Activated naive CD8-positive, alpha-beta T cell treated with anti-CD3 and anti-CD28 coated beads, Interleukin-2, amount 10 ng/mL, durations not matched to agents 7 days and 5 days (primary cell): Measurements from ENCODE around the gene STXBP4. TPM values are rescaled to one million over a fixed set of nuclear protein-coding genes. Genes with fewer than 3 reads are reported as not detected.
A peak's percentile ranks its signal among the peaks of the same experiment; 100 is the strongest.

Source experiments
- ATAC-seq: fragments of 150-1000 bp; cut with Tn5 transposase; one replicate; pipeline ENCODE4 v1.10.0; 2021; ENCODE audit warnings: low read depth, moderate library complexity
- POLR2A ChIA-PET: fragments of 350-600 bp; sonication (Branson Sonifier 250); formaldehyde crosslinking; loops from one replicate; lab custom pipeline; 2021; ENCODE audit warnings: antibody characterized with exemption; lab: Charles Lee
- DNase-seq: peaks from one replicate; pipeline ENCODE4 v3.0.0; 2021
- H3K27ac Mint-ChIP-seq: one replicate; pipeline ENCODE4 v1.8.0; 2022; ENCODE audit warnings: mild to moderate bottlenecking, mixed read lengths
- H3K27me3 Mint-ChIP-seq: one replicate; pipeline ENCODE4 v1.8.0; 2022; ENCODE audit warnings: mild to moderate bottlenecking, moderate library complexity, mixed read lengths
- H3K36me3 Mint-ChIP-seq: one replicate; pipeline ENCODE4 v1.8.0; 2021; ENCODE audit warnings: mild to moderate bottlenecking, mixed read lengths
- H3K4me1 Mint-ChIP-seq: one replicate; pipeline ENCODE4 v1.8.0; 2021; ENCODE audit warnings: mixed read lengths
- H3K4me3 Mint-ChIP-seq: one replicate; pipeline ENCODE4 v1.8.0; 2022; ENCODE audit warnings: mild to moderate bottlenecking, moderate library complexity, mixed read lengths
- H3K9me3 Mint-ChIP-seq: one replicate; pipeline ENCODE4 v1.8.0; 2021; ENCODE audit warnings: mixed read lengths
- total RNA-seq, 2 experiments: library from RNA; stranded (reverse); gene quantifications; one replicate each; pipeline ENCODE4 v1.2.3, GENCODE V29; 2021

STXBP4 gene
- total RNA-seq, 2 experiments from 2014 or later = 7.9 to 8.0 TPM

- ATAC-seq (no peak), DNase-seq (no peak)
- H3K4me1 Mint-ChIP-seq = peaks cover 1% of the 10 kb centered on the region
- H3K4me3 Mint-ChIP-seq = no peak overlapping the region
- H3K27me3 Mint-ChIP-seq = no peaks in the 10 kb centered on the region
- no peaks in the 10 kb centered on the region for H3K9me3 Mint-ChIP-seq
- no peak overlapping the region for H3K27ac Mint-ChIP-seq
- peaks cover 2% of the 10 kb centered on the region for H3K36me3 Mint-ChIP-seq
- POLR2A ChIA-PET = no interaction called here
These were observed 191.9 kb downstream of the STXBP4 start for GRCh38 chr17:55160501-55160900.

GRCh38 chr17:55161935-55162555 is 193.5 kb downstream of the STXBP4 start:
- Mint-ChIP-seq H3K36me3 (peaks cover 2% of the 10 kb centered on the region), H3K27me3 (no peaks in the 10 kb centered on the region), H3K4me3 (no peak overlapping the region), H3K4me1 (peaks cover 1% of the 10 kb centered on the region), H3K27ac (no peak overlapping the region), H3K9me3 (no peaks in the 10 kb centered on the region)
- POLR2A ChIA-PET = no interaction called here
- ATAC-seq (no peak), DNase-seq (no peak)

- Mint-ChIP-seq H3K4me3 (no peak overlapping the region), H3K27me3 (no peaks in the 10 kb centered on the region), H3K36me3 (peaks cover 2% of the 10 kb centered on the region), H3K27ac (no peak overlapping the region), H3K4me1 (peaks cover 1% of the 10 kb centered on the region), H3K9me3 (no peaks in the 10 kb centered on the region)
- DNase-seq (no peak), ATAC-seq (no peak)
- POLR2A ChIA-PET = no interaction called here
These were observed 194.0 kb downstream of the STXBP4 start for GRCh38 chr17:55162556-55162946.

GRCh38 chr17:55163408-55163807 is 194.8 kb downstream of the STXBP4 start:
- POLR2A ChIA-PET = no interaction called here

GRCh38 chr17:55166506-55166905 is 197.9 kb downstream of the STXBP4 start:
- Mint-ChIP-seq H3K27ac (peak overlapping the region; percentile 15), H3K27me3 (no peaks in the 10 kb centered on the region), H3K4me3 (no peak overlapping the region), H3K36me3 (peaks cover 2% of the 10 kb centered on the region), H3K4me1 (no peaks in the 10 kb centered on the region), H3K9me3 (no peaks in the 10 kb centered on the region)
- DNase-seq (no peak), ATAC-seq (no peak)
- POLR2A ChIA-PET = no interaction called here

More at GRCh38 chr17:55163408-55163807, 194.8 kb downstream of the STXBP4 start:
- no peaks in the 10 kb centered on the region for H3K9me3 Mint-ChIP-seq
- peaks cover 2% of the 10 kb centered on the region for H3K36me3 Mint-ChIP-seq
- no peaks in the 10 kb centered on the region for H3K4me1 Mint-ChIP-seq
- no peak overlapping the region for H3K27ac Mint-ChIP-seq
- H3K4me3 Mint-ChIP-seq = no peak overlapping the region
- ATAC-seq (no peak), DNase-seq (no peak)
- no peaks in the 10 kb centered on the region for H3K27me3 Mint-ChIP-seq

- POLR2A ChIA-PET = no interaction called here
- no peak overlapping the region for H3K4me3 Mint-ChIP-seq
- H3K36me3 Mint-ChIP-seq = no peaks in the 10 kb centered on the region
- H3K9me3 Mint-ChIP-seq = no peaks in the 10 kb centered on the region
- no peak for ATAC-seq
- H3K27ac Mint-ChIP-seq = no peak overlapping the region
- no peak for DNase-seq
- no peaks in the 10 kb centered on the region for H3K27me3 Mint-ChIP-seq
- no peaks in the 10 kb centered on the region for H3K4me1 Mint-ChIP-seq
These were observed 198.6 kb downstream of the STXBP4 start for GRCh38 chr17:55167024-55167725.

GRCh38 chr17:55168958-55169687 is 200.6 kb downstream of the STXBP4 start:
- no peaks in the 10 kb centered on the region for H3K9me3 Mint-ChIP-seq
- no peak overlapping the region for H3K4me3 Mint-ChIP-seq
- peaks cover under 1% of the 10 kb centered on the region for H3K36me3 Mint-ChIP-seq
- POLR2A ChIA-PET = no interaction called here
- no peak for DNase-seq
- no peaks in the 10 kb centered on the region for H3K27me3 Mint-ChIP-seq
- no peak for ATAC-seq
- H3K4me1 Mint-ChIP-seq = no peaks in the 10 kb centered on the region
- no peak overlapping the region for H3K27ac Mint-ChIP-seq

GRCh38 chr17:55171634-55172328 is 203.2 kb downstream of the STXBP4 start:
- DNase-seq (no peak), ATAC-seq (no peak)
- Mint-ChIP-seq H3K36me3 (peaks cover 3% of the 10 kb centered on the region), H3K27ac (no peak overlapping the region), H3K9me3 (no peaks in the 10 kb centered on the region), H3K4me3 (no peak overlapping the region), H3K4me1 (peaks cover 3% of the 10 kb centered on the region), H3K27me3 (no peaks in the 10 kb centered on the region)
- POLR2A ChIA-PET = no interaction called here

GRCh38 chr17:55172612-55173011 is 204.0 kb downstream of the STXBP4 start:
- Mint-ChIP-seq H3K27ac (no peak overlapping the region), H3K36me3 (peaks cover 3% of the 10 kb centered on the region), H3K9me3 (no peaks in the 10 kb centered on the region), H3K4me3 (no peak overlapping the region), H3K27me3 (no peaks in the 10 kb centered on the region), H3K4me1 (peaks cover 3% of the 10 kb centered on the region)
- no peak for DNase-seq
- POLR2A ChIA-PET = no interaction called here
- no peak for ATAC-seq

GRCh38 chr17:55174133-55174532 is 205.6 kb downstream of the STXBP4 start:
- POLR2A ChIA-PET = no interaction called here
- H3K4me3 Mint-ChIP-seq = no peak overlapping the region
- no peaks in the 10 kb centered on the region for H3K27me3 Mint-ChIP-seq
- no peaks in the 10 kb centered on the region for H3K9me3 Mint-ChIP-seq
- peaks cover 3% of the 10 kb centered on the region for H3K4me1 Mint-ChIP-seq
- H3K36me3 Mint-ChIP-seq = peaks cover 3% of the 10 kb centered on the region
- no peak overlapping the region for H3K27ac Mint-ChIP-seq
- DNase-seq = no peak
- no peak for ATAC-seq

GRCh38 chr17:55175788-55176427 is 207.3 kb downstream of the STXBP4 start:
- DNase-seq = no peak
- POLR2A ChIA-PET = no interaction called here
- Mint-ChIP-seq H3K4me3 (no peak overlapping the region), H3K27me3 (no peaks in the 10 kb centered on the region), H3K27ac (no peak overlapping the region), H3K4me1 (peaks cover 3% of the 10 kb centered on the region), H3K9me3 (no peaks in the 10 kb centered on the region), H3K36me3 (peaks cover 3% of the 10 kb centered on the region)
- ATAC-seq = no peak

GRCh38 chr17:55177159-55177854 is 208.7 kb downstream of the STXBP4 start:
- no peaks in the 10 kb centered on the region for H3K27me3 Mint-ChIP-seq
- POLR2A ChIA-PET = no interaction called here
- H3K4me3 Mint-ChIP-seq = no peak overlapping the region
- H3K27ac Mint-ChIP-seq = no peak overlapping the region
- DNase-seq (no peak), ATAC-seq (no peak)
- peaks cover 3% of the 10 kb centered on the region for H3K4me1 Mint-ChIP-seq
- peaks cover 3% of the 10 kb centered on the region for H3K36me3 Mint-ChIP-seq
- H3K9me3 Mint-ChIP-seq = no peaks in the 10 kb centered on the region

- no peak for ATAC-seq
- Mint-ChIP-seq H3K36me3 (peaks cover 3% of the 10 kb centered on the region), H3K9me3 (no peaks in the 10 kb centered on the region), H3K4me1 (peaks cover 3% of the 10 kb centered on the region), H3K4me3 (no peak overlapping the region), H3K27ac (no peak overlapping the region), H3K27me3 (no peaks in the 10 kb centered on the region)
- POLR2A ChIA-PET = no interaction called here
- no peak for DNase-seq
These were observed 209.3 kb downstream of the STXBP4 start for GRCh38 chr17:55177855-55178217.
